ENCODE results near the gene MUC13.

- TF ChIP-seq CTCF (IDR thresholded peaks at IDR 0.05; ENCODE audit: poor library complexity) (no peak), EZH2 (IDR thresholded peaks at IDR 0.05; ENCODE audit: borderline replicate concordance) (no peak)
These were observed 33.4 kb upstream of the MUC13 start for GRCh38 chr3:124967964-124968363.

All from hepatocyte (in vitro differentiated cells).